Renal pelvis (tissue), 4 donors: ENCODE data around the gene FCN1. TPM values are rescaled to one million over a fixed set of nuclear protein-coding genes. Genes with fewer than 3 reads are reported as not detected.

ENCODE experiments used
- DNase-seq: peaks from one replicate; pipeline ENCODE4 v3.0.0-alpha.2; 2013
- polyA plus RNA-seq, 3 donors: library from polyadenylated mRNA; unstranded; fragments of 120-200 nt; gene quantifications; one replicate each; pipeline ENCODE4 v1.2.1, GENCODE V29; 2013; ENCODE audit not compliant: insufficient read length in 3 of 3

Gene FCN1
- polyA plus RNA-seq, 3 donors = 2.1 to 4.3 (median 3.6) TPM

DNA sequence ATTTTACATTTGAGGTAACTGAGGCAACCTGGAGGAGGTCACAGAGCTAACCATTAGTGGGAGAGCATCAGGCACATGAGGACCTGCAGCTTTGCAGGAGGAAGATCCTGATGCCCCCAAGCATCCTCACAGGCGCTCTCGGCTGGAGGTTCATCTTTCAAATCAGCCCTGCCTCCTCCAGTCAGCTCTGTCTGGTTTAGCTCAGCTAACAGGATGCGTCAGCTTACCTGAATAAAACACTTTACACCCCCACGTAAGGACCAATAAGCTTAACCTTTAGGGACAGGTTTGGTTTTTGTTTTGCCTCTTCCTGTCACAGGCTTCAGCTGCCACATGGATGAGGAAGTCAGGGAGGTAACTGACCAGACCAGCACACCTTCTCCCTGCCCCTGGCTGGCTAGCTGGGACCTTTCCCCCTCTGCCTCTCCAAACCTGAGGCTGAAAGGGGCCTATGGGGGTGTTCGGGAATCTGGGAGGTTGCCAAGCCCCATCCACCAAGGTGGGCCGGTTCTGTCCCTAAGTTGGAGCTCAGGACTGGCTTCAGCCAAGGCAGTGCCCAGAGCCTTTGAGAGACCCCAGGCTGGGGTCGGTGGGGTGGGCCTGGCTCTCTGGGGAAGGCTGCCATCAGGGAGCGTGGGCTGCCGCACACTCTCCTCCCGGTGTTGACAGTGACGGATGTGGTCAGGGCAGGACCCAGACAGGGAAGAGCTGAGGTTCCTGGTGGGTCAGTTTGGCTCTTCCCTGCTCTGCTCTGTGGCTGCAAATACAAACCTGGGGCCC lies 20.0 kb upstream of the FCN1 start:
- peak; percentile 20 for DNase-seq

DNA sequence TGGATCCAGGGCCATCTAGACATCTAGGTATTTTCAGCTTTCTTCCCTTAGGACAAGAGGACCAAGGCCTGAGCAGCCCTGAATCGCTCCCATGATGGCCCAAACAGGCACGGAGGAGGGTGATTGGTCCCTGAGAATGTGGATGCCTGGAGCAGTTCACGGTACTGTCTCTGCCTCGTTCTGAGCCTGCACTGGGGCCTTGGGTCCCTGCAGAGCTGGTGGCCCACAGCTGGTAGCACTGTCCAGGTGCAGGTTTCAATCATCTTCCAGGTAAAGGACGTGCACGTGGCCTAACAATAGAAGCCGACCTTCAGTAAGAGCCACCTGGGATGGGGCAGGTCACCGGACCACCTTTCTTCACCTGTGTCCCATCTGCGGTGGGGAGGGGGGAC lies 19.4 kb upstream of the FCN1 start:
- DNase-seq = no peak

GRCh38 chr9:134936346-134937163 lies 18.8 kb upstream of the FCN1 start:
- DNase-seq = no peak

DNA sequence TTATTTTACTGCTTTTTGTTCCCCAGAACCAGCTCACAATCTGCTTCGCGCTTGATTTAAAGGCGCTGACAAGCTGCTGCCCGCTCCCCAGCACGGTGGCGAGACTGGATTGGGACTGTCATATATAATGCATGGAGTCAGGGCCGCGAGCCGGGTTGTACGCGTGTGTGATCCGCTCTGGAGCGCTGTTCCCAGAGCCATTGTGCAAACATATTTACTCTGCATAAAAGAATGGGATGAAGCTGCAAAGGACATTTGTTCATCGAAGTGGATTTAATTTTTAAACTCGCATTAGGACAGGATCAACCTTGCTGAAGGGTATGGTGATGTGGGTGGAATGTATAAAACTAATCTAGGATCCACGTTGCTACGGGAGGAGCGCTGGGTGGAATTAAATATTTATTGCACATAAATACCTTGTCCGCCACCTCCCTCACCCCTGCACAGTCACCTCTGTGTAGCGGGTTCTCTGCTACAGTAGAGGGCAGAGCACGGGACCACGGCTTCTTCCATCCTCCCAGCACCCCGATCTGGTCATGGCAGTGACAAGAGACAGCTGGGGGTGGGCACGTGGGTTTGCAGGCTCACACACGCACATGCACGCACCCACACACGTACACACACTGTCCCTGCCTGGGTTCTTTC lies 18.1 kb upstream of the FCN1 start:
- DNase-seq = peak; percentile 20

DNA sequence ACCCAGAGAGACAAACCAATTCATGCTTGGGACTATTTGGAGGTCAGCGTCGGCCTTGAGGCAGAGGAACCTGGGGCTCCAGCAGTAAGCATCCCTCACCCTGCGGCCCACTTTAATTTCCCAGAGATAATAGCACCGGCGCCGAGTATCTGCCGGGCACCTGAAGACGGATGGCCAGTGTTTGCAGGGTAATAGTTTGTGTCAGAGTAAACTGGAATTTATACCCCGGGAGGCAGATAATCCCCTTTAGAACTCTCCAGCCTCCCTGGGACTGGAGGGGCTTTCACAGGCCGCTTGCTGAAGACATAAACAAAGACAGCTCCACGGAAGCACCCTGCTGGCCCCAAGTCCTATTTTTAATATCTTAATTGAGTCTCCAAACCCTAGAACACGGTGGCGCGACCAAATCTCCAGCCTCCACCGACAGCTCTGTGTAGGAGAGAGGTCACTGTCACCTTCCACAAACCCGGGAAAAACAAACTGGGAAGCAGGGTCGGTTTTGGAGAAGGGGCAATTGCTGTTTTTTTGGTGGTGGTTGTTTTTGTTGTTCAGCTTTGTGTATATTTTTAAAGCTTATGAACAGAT lies 17.4 kb upstream of the FCN1 start:
- DNase-seq = no peak

DNA sequence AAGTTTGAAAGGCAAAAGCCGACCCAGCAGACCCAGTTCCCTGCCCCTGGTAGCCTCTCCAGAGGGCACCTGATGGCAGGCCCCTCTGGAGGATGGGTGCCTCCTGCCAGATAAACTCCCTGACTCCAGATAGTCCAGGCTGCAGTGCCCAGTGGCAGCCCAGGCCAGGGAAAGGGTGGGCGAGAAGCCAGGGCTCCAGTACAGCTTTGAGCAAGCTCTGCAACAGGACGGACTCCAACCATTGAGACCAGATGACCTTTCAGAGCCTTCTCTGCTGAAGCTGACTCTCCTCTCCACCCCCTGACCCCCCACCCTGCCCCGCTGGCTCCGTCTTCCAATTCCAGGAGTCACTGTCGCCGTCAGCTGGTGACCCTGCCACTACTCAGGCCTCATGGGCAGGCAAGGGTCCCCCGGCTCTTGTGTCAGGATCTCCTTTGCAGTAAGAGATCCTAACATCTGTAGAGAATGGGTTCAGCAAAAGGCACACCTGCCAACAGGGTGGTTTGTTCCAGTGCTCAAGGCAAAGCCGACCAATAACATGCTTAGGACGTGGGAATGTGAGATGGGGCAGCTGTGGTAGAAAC lies 15.5 kb upstream of the FCN1 start:
- DNase-seq = no peak

DNA sequence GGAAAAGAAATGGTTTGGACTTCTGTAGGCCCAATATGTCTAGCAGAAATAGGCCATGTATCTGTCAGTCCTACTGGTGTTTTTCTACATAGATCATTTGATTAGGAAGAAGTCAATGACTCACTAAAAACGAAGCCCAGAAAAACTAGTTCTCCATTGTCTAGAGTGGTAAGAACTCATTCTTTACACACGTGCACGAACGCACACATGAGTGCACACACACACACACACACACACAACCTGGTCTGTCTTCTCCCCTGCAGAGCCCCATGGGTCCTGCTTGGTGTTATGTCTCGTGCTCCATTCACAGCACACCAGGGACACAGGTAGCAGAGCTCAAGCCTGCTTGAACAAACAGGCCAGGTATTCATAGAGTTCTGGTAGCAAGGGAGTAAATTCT lies 14.9 kb upstream of the FCN1 start:
- no peak for DNase-seq

DNA sequence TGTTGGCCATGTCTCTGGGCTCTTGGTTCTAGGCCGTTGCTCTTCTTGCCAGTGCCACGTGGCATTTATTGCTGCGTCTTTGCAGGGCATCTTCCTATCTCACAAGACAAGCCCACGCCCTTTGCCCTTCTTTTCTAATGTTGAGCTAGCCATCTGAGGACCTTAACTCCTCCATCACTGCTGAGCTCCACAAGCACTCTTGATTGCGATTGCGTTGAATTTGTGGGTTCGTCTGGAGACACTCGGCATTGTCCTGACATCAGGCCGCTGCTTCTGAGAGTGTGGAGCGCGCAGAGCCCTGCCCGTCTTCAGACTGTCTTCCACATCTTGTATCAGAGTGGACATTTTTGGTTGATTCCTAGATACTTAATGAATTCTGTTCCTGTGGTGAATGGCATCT lies 14.5 kb upstream of the FCN1 start:
- no peak for DNase-seq

DNA sequence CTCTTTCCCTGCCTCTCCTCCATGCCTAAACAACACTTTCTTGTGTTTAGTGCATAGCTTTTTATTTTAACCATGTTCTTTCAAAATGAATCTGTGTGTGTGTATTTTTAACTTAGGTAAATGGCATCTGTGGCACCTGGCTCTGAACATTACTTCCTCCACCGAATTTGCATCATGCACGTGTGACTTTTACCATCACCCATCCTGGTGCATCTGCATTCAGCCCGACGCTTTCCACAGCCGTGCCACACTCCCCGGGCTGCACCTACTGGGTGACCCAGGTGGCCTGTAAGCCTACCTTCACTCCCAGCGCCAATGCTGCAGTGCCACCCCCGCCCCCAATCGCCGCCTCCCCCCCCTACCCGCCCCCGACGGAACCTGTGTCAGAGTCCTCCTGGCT lies 12.7 kb upstream of the FCN1 start:
- no peak for DNase-seq

- DNase-seq = no peak
Measured at GRCh38 chr9:134929193-134930158, 11.8 kb upstream of the FCN1 start.

GRCh38 chr9:134928436-134929192 lies 10.9 kb upstream of the FCN1 start:
- DNase-seq = no peak

DNA sequence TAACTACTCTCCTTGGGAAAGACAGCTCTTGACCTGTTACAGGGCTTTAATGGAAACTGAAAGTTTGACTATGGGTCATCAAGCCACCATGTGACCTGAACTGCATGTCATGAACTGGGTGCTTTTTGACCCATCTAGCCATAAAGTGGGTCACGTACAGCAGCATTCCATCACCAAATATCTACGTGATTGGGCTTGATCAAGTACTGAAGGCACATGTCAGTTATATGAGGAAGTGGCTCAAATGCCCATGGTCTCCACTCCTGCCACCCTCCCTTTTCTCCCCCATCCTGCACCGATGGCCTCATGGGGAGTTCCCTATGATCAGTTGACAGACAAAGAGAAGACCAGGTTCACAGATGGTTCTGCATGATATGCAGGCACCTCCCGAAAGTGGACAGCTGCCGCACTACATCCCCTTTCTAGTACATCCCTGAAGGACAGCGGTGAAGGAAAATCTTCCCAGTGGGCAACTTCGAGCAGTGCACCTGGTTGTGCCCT lies 7.3 kb upstream of the FCN1 start:
- no peak for DNase-seq

GRCh38 chr9:134923466-134923865 lies 5.8 kb upstream of the FCN1 start:
- DNase-seq = no peak

DNA sequence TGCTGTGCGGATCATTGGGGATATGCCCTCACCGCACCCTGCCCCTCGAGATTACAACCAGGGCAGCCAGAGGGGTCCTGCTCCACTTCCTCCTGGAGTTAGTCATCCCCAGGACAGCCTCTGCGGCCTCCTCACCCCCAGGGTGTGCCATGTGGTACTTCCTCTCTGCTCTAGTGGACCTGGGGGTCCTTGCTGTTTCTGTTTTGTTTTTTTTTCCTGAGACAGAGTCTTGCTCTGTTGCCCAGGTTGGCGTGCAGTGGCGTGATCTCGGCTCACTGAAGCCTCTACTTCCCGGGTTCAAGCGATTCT lies 5.2 kb upstream of the FCN1 start:
- DNase-seq = no peak

- no peak for DNase-seq
Measured at GRCh38 chr9:134922066-134922931, 4.6 kb upstream of the FCN1 start.

GRCh38 chr9:134919303-134919702 lies 1.6 kb upstream of the FCN1 start:
- no peak for DNase-seq

DNA sequence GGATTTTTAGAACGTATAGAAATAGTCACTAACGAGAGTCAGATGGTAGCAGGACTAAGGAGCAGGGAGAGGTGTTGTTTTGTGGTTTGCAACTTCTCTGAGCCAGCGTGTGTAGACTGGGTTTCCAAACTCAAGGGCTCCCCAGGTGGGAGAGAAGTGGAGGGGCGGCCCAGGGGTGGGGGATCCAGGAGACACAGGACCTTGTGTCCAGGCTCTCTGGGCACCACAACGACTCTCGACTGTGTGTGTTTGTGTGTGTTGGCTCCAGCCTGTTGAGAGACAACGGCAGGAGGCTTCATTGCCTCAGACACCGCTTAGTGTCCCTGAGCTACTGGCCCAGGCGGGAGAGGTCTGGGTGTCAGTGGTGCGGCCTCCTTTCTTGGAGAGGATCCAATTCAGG lies 934 bp upstream of the FCN1 start:
- no peak for DNase-seq

DNA sequence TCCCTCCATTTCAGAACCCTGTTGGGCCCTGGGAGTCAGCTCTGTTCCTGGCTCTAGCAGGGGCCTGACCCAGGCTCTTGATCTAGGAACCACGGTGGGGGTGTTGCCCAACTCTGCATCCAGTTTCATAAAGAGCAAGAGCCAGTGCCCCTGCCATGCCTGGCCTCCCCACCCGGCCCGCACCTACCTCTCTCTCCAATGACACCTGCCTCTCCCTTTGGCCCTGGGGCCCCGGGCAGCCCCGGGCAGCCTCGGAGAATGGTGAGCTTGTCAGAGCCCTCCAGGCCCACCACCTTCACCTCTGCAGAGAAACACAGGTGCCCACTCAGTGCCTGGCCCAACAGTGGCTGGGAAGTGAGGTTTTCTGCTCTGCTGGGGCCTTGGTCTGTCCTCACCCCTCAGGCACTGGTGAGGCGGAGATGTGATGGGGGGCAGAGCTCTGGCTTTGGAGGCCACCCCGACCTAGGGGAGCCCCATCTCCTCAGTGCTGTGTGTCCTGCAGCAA lies 1.5 kb downstream of the FCN1 start:
- no peak for DNase-seq
